IMR-90 (cell line): ENCODE data around the gene TINAG. TPM values are rescaled to one million over a fixed set of nuclear protein-coding genes. Genes with fewer than 3 reads are reported as not detected.

Experiments used
- ATAC-seq: fragments of 200-7000 bp; cut with Tn5 transposase; 2 replicates; pipeline ENCODE4 v1.9.1; 2020; ENCODE audit warnings: low read depth, mild to moderate bottlenecking, moderate library complexity
- BruUV-seq: library from RNA; stranded (reverse); fragments of 400-500 nt; replicated peaks from 2 replicates; lab custom pipeline; 2021; lab: Mats Ljungman, UMichigan
- CTCF ChIA-PET: fragments of 300-600 bp; formaldehyde crosslinking; extraction: SDS; loops from one replicate; lab custom pipeline; 2021; ENCODE audit warnings: antibody characterized with exemption; lab: Yijun Ruan, JAX
- POLR2A ChIA-PET: fragments of 300-600 bp; sonication (Branson Sonifier 250); formaldehyde crosslinking; loops from one replicate; lab custom pipeline; 2022; ENCODE audit warnings: antibody characterized with exemption; ENCODE audit not compliant: unreplicated experiment; lab: Charles Lee
- DNase-seq: peaks from one replicate; pipeline ENCODE4 v3.0.0; 2013
- H2AFZ ChIP-seq: replicated peaks from 2 replicates; pipeline ENCODE3; 2013; ENCODE audit warnings: low read length, mild to moderate bottlenecking; ENCODE audit not compliant: poor library complexity
- H2AK5ac ChIP-seq: 2 replicates; pipeline ENCODE4 v1.6.1; 2013; ENCODE audit warnings: low read depth, low read length, inconsistent platforms
- H2AK9ac ChIP-seq: replicated peaks from 2 replicates; pipeline ENCODE3; 2013; ENCODE audit warnings: mild to moderate bottlenecking, low read depth, low read length, moderate library complexity; ENCODE audit not compliant: poor library complexity
- H2BK120ac ChIP-seq: 2 replicates; pipeline ENCODE4 v1.6.1; 2013; ENCODE audit warnings: low read depth, low read length, inconsistent platforms
- H2BK15ac ChIP-seq: 3 replicates; pipeline ENCODE4 v1.6.1; 2013; ENCODE audit warnings: low read depth, low read length, inconsistent platforms
- H2BK20ac ChIP-seq: 2 replicates; pipeline ENCODE4 v1.6.1; 2013; ENCODE audit warnings: low read depth, mild to moderate bottlenecking, inconsistent platforms, low read length, moderate library complexity
- H2BK5ac ChIP-seq: 2 replicates; pipeline ENCODE4 v1.6.1; 2013; ENCODE audit warnings: mild to moderate bottlenecking, low read depth, low read length, inconsistent platforms; ENCODE audit not compliant: poor library complexity, severe bottlenecking
- H3K14ac ChIP-seq: replicated peaks from 2 replicates; pipeline ENCODE4 v1.6.1; 2013; ENCODE audit warnings: low read depth, low read length, inconsistent platforms
- H3K18ac ChIP-seq: 2 replicates; pipeline ENCODE4 v1.6.1; 2013; ENCODE audit warnings: low read depth, low read length, control low read depth
- H3K23ac ChIP-seq: 2 replicates; pipeline ENCODE4 v1.6.1; 2013; ENCODE audit warnings: low read depth, low read length, inconsistent platforms
- H3K27ac ChIP-seq: 2 replicates; pipeline ENCODE4 v1.5.1; 2013; ENCODE audit warnings: mild to moderate bottlenecking, control low read depth, low read length; ENCODE audit not compliant: insufficient read depth
- H3K27me3 ChIP-seq: 2 replicates; pipeline ENCODE4 v1.6.1; 2013; ENCODE audit warnings: low read length; ENCODE audit not compliant: control insufficient read depth, insufficient read depth
- H3K36me3 ChIP-seq: 2 replicates; pipeline ENCODE4 v1.6.1; 2013; ENCODE audit warnings: low read length, mixed read lengths; ENCODE audit not compliant: control insufficient read depth, insufficient read depth
- H3K4ac ChIP-seq: 2 replicates; pipeline ENCODE4 v1.6.1; 2013; ENCODE audit warnings: low read depth, low read length, inconsistent platforms
- H3K4me1 ChIP-seq: 2 replicates; pipeline ENCODE4 v1.6.1; 2013; ENCODE audit warnings: low read length, mixed read lengths; ENCODE audit not compliant: control insufficient read depth, insufficient read depth
- H3K4me2 ChIP-seq: 2 replicates; pipeline ENCODE4 v1.6.1; 2013; ENCODE audit warnings: low read depth, mild to moderate bottlenecking, control low read depth, low read length, moderate library complexity
- H3K4me3 ChIP-seq: 2 replicates; pipeline ENCODE4 v1.5.1; 2013; ENCODE audit warnings: low read depth, mild to moderate bottlenecking, control low read depth, low read length, moderate library complexity; ENCODE audit not compliant: insufficient read depth
- H3K56ac ChIP-seq: 2 replicates; pipeline ENCODE4 v1.6.1; 2013; ENCODE audit warnings: low read length, inconsistent platforms; ENCODE audit not compliant: insufficient read depth; ENCODE audit errors: extremely low read depth
- H3K79me1 ChIP-seq, 2 experiments: 2 replicates each; pipeline ENCODE4 v1.6.1; 2013; ENCODE audit warnings: low read length in 2 of 2, inconsistent platforms in 1 of 2, low read depth in 1 of 2
- H3K9ac ChIP-seq: 2 replicates; pipeline ENCODE4 v1.6.1; 2013; ENCODE audit warnings: low read depth, low read length, control low read depth
- H3K9me1 ChIP-seq: 2 replicates; pipeline ENCODE4 v1.6.1; 2013; ENCODE audit warnings: low read length, inconsistent platforms; ENCODE audit not compliant: insufficient read depth
- H3K9me3 ChIP-seq: 2 replicates; pipeline ENCODE4 v1.6.1; 2013; ENCODE audit warnings: low read length; ENCODE audit not compliant: control insufficient read depth, insufficient read depth
- H4K20me1 ChIP-seq: 2 replicates; pipeline ENCODE4 v1.6.1; 2013; ENCODE audit warnings: low read length, inconsistent platforms; ENCODE audit not compliant: insufficient read depth
- H4K5ac ChIP-seq: 2 replicates; pipeline ENCODE4 v1.6.1; 2013; ENCODE audit warnings: mild to moderate bottlenecking, low read depth, low read length, control low read depth
- H4K8ac ChIP-seq, 2 experiments: 2 replicates each; pipeline ENCODE4 v1.6.1; 2013; ENCODE audit warnings: low read depth in 2 of 2, low read length in 2 of 2, control low read depth in 1 of 2, inconsistent platforms in 1 of 2
- H4K91ac ChIP-seq: 2 replicates; pipeline ENCODE4 v1.6.1; 2013; ENCODE audit warnings: low read depth, low read length, inconsistent platforms; ENCODE audit not compliant: insufficient read depth
- MAFK ChIP-seq: IDR thresholded peaks from 2 replicates; pipeline ENCODE4 v1.6.1; 2012; ENCODE audit warnings: low read depth, low read length, improper control_type of control experiment
- MXI1 ChIP-seq: IDR thresholded peaks from 2 replicates; pipeline ENCODE4 v1.6.1; 2012; ENCODE audit warnings: low read depth, mild to moderate bottlenecking, low read length, moderate library complexity, borderline replicate concordance
- POLR2A ChIP-seq: IDR thresholded peaks from 2 replicates; pipeline ENCODE4 v1.6.1; 2012; ENCODE audit warnings: mild to moderate bottlenecking, low read depth, low read length
- RAD21 ChIP-seq: IDR thresholded peaks from 2 replicates; pipeline ENCODE4 v1.6.1; 2012; ENCODE audit warnings: low read length, improper control_type of control experiment
- SMC3 ChIP-seq: fragments of 150-350 bp; IDR thresholded peaks from 2 replicates; pipeline ENCODE4 v1.6.1; 2016; ENCODE audit warnings: low read depth, mild to moderate bottlenecking, antibody characterized with exemption, low read length, moderate library complexity
- dilution Hi-C: fragments of 300-500 bp; cut with HindIII; formaldehyde crosslinking; loops from one replicate; pipeline ENCODE4 v1.14.3; 2018; ENCODE audit warnings: low sequenced_read_pairs; ENCODE audit not compliant: unreplicated experiment
- in situ Hi-C: fragments of 300-500 bp; cut with MboI; formaldehyde crosslinking; loops from 3 replicates; pipeline ENCODE4 v1.14.3; 2019; ENCODE audit warnings: low sequenced_read_pairs, inconsistent platforms, mixed read lengths
- intact Hi-C: fragments of 100-400 bp; cut with micrococcal nuclease; formaldehyde crosslinking; loops from 2 replicates; pipeline ENCODE4 v1.10.0; 2022
- polyA plus RNA-seq, 3 experiments: library from polyadenylated mRNA; depleted of rRNA; stranded (reverse); fragments of >200 nt; gene quantifications; 2 replicates each; pipeline ENCODE4 v1.2.3, GENCODE V29; 2012; ENCODE audit warnings: low replicate concordance in 1 of 3
- total RNA-seq: library from RNA; depleted of rRNA; stranded (reverse); fragments of >200 nt; gene quantifications from 2 replicates; pipeline ENCODE4 v1.2.3, GENCODE V29; 2012
- TF ChIP-seq, protein P1 (sequence below): fragments of 150-350 bp; IDR thresholded peaks from 2 replicates; pipeline ENCODE4 v1.6.1; 2016; ENCODE audit warnings: low read depth, mild to moderate bottlenecking, low read length, moderate library complexity, borderline replicate concordance

The TINAG gene
- total and polyA plus RNA-seq, 2 of the 4 experiments (the other 2 are of a cell fraction) = not detected

GRCh38 chr6:54274383-54274782 lies 33.9 kb upstream of the TINAG start:
- Histone ChIP-seq H3K27ac (no peak overlapping the region), H3K9me3 (no peaks in the 10 kb centered on the region), H2BK15ac (no peak overlapping the region), H3K56ac (no peak overlapping the region), H4K5ac (no peak overlapping the region), H3K9me1 (no peaks in the 10 kb centered on the region), H3K23ac (no peak overlapping the region), H4K91ac (no peak overlapping the region), H3K4me1 (no peaks in the 10 kb centered on the region), H2AFZ (no peak overlapping the region), H4K8ac (no peak overlapping the region), H4K20me1 (no peaks in the 10 kb centered on the region), H3K27me3 (no peaks in the 10 kb centered on the region), H3K14ac (no peak overlapping the region), H3K4me2 (no peak overlapping the region), H2AK5ac (no peak overlapping the region), H2BK120ac (no peak overlapping the region), H3K36me3 (no peaks in the 10 kb centered on the region), H2AK9ac (no peak overlapping the region), H3K4ac (no peak overlapping the region), H3K79me1 (no peaks in the 10 kb centered on the region), H2BK20ac (no peak overlapping the region), H3K4me3 (no peak overlapping the region), H3K18ac (no peak overlapping the region), H2BK5ac (no peak overlapping the region), H3K9ac (no peak overlapping the region)
- intact Hi-C loops = no loop called here
- dilution Hi-C loops = no loop called here
- in situ Hi-C loops = loop anchor here (25.0 kb wide), 1 partner anchor 788 kb away; no protein-coding TSS in a partner anchor
- CTCF ChIA-PET = no interaction called here
- ATAC-seq (no peak), DNase-seq (no peak)
- POLR2A ChIA-PET = no interaction called here
- BruUV-seq = no TSS peak
- TF ChIP-seq RAD21 (no peak), POLR2A (no peak), MXI1 (no peak), MAFK (peak; percentile 69), SMC3 (no peak)
- TF ChIP-seq, protein P1, sequence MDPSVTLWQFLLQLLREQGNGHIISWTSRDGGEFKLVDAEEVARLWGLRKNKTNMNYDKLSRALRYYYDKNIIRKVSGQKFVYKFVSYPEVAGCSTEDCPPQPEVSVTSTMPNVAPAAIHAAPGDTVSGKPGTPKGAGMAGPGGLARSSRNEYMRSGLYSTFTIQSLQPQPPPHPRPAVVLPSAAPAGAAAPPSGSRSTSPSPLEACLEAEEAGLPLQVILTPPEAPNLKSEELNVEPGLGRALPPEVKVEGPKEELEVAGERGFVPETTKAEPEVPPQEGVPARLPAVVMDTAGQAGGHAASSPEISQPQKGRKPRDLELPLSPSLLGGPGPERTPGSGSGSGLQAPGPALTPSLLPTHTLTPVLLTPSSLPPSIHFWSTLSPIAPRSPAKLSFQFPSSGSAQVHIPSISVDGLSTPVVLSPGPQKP = no peak
